Gastrocnemius medialis (tissue), 4 donors: ENCODE results near the gene IKBIP. TPM values are rescaled to one million over a fixed set of nuclear protein-coding genes. Genes with fewer than 3 reads are reported as not detected.

Experiments used
- ATAC-seq, 2 donors: fragments of 150-250 bp; one replicate each; pipeline ENCODE4 v1.9.1; 2016
- DNase-seq, 2 donors: peaks; one replicate each; pipeline ENCODE4 v3.0.0-alpha.2; 2019
- H3K27ac ChIP-seq, 4 donors: fragments of 200-600 bp; sonication (generic); 1 replicate in 1 of 4; 2 replicates in 3 of 4; pipeline ENCODE4 v1.5.1; 2016 to 2018; ENCODE audit warnings: mild to moderate bottlenecking in 2 of 4, moderate library complexity in 1 of 4
- H3K27me3 ChIP-seq, 3 donors: fragments of 200-600 bp; sonication (generic) in 2 of 3; 1 replicate in 1 of 3; 2 replicates in 2 of 3; pipeline versions ENCODE4 v1.5.1 to v1.6.0; 2016 to 2019; ENCODE audit warnings: mild to moderate bottlenecking in 1 of 3, moderate library complexity in 1 of 3
- H3K36me3 ChIP-seq, 2 donors: fragments of 200-600 bp; sonication (generic) in 1 of 2; one replicate each; pipeline ENCODE4 v1.5.1; 2017 to 2018
- H3K4me1 ChIP-seq, 2 donors: fragments of 200-600 bp; sonication (generic) in 1 of 2; one replicate each; pipeline ENCODE4 v1.5.1; 2016 to 2017; ENCODE audit warnings: mild to moderate bottlenecking in 2 of 2
- H3K4me3 ChIP-seq, 4 donors: fragments of 200-600 bp; sonication (generic) in 3 of 4; 1 replicate in 1 of 4; 2 replicates in 3 of 4; pipeline ENCODE4 v1.5.1; 2016 to 2019; ENCODE audit warnings: mild to moderate bottlenecking in 2 of 4
- H3K9me3 ChIP-seq, 3 donors: fragments of 200-600 bp; sonication (generic) in 2 of 3; 1 replicate in 1 of 3; 2 replicates in 2 of 3; pipeline ENCODE4 v1.5.1; 2016 to 2019
- POLR2A ChIP-seq, 2 donors: fragments of 450-650 bp; IDR thresholded peaks; one replicate each; pipeline ENCODE4 v1.6.1; 2017; ENCODE audit warnings: antibody characterized with exemption in 2 of 2, mild to moderate bottlenecking in 2 of 2, moderate library complexity in 2 of 2
- in situ Hi-C, 4 donors: fragments of 200-750 bp; cut with MboI; loops; one replicate each; pipeline versions ENCODE4 v1.15.0 to v1.8.0; 2017; ENCODE audit warnings: low sequenced_read_pairs in 4 of 4
- intact Hi-C: fragments of 100-400 bp; cut with DNase I; formaldehyde crosslinking; loops from one replicate; pipeline ENCODE4 v1.15.1; 2023; ENCODE audit warnings: low total_unique reads
- total RNA-seq, 4 donors: library from RNA; depleted of rRNA; stranded (reverse); fragments of >200 nt; gene quantifications; one replicate each; pipeline versions ENCODE4 v1.1.0 to v1.2.3, GENCODE V29; 2016
- TF ChIP-seq, protein P1 (sequence below), 5 experiments: fragments of 450-650 bp in 3 of 5; fragments of 200-600 bp in 2 of 5; sonication (generic) in 2 of 5; IDR thresholded peaks in 4 of 5; conservative IDR thresholded peaks in 1 of 5; 1 replicate in 4 of 5; 2 replicates in 1 of 5; pipeline ENCODE4 v1.5.1; 2016 to 2019; ENCODE audit warnings: antibody characterized with exemption in 5 of 5, mild to moderate bottlenecking in 3 of 5, moderate library complexity in 3 of 5

IKBIP gene
- total RNA-seq, 4 donors from 2014 or later: 0.78 to 3.7 (median 2.9) TPM

DNA sequence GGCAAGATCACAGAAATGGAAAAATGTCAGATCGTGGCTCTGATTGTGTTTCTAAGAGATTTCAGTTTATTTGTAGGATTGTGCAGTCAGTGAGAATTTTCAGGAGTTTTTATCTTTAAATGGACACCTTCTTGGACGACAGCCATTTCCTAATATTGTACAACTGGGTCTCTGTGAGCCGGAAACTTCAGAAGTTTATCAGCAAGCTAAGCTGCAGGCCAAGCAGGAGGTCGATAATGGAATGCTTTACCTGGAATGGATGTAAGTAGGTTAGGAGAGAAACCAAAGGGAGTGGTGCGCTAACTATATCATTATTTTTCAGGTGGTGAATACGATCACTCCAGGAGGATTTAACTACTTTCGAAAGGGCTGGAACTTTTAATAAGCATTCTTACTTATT lies 26.9 kb upstream of the IKBIP start:
- TF ChIP-seq, protein P1, sequence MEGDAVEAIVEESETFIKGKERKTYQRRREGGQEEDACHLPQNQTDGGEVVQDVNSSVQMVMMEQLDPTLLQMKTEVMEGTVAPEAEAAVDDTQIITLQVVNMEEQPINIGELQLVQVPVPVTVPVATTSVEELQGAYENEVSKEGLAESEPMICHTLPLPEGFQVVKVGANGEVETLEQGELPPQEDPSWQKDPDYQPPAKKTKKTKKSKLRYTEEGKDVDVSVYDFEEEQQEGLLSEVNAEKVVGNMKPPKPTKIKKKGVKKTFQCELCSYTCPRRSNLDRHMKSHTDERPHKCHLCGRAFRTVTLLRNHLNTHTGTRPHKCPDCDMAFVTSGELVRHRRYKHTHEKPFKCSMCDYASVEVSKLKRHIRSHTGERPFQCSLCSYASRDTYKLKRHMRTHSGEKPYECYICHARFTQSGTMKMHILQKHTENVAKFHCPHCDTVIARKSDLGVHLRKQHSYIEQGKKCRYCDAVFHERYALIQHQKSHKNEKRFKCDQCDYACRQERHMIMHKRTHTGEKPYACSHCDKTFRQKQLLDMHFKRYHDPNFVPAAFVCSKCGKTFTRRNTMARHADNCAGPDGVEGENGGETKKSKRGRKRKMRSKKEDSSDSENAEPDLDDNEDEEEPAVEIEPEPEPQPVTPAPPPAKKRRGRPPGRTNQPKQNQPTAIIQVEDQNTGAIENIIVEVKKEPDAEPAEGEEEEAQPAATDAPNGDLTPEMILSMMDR (IDR thresholded peaks at IDR 0.05 in 4 of 5, conservative IDR thresholded peaks at IDR 0.05 in 1 of 5): no peak
- TF ChIP-seq POLR2A (IDR thresholded peaks at IDR 0.05): no peak
- H3K27me3 ChIP-seq: no peaks in the 10 kb centered on the region
- in situ Hi-C loops (loop anchor here in 1 of 4 donors (25.0 kb wide), 1 partner anchor 109 kb away; no protein-coding TSS in a partner anchor), intact Hi-C loops (no loop called here)
- no peak overlapping the region for H3K4me3 ChIP-seq
- no peak for DNase-seq
- no peaks in the 10 kb centered on the region for H3K4me1 ChIP-seq
- ATAC-seq: no peak
- H3K9me3 ChIP-seq: no peaks in the 10 kb centered on the region
- no peak overlapping the region for H3K27ac ChIP-seq
- H3K36me3 ChIP-seq: peaks cover 0 to 26% of the 10 kb centered on the region in 2 donors

DNA sequence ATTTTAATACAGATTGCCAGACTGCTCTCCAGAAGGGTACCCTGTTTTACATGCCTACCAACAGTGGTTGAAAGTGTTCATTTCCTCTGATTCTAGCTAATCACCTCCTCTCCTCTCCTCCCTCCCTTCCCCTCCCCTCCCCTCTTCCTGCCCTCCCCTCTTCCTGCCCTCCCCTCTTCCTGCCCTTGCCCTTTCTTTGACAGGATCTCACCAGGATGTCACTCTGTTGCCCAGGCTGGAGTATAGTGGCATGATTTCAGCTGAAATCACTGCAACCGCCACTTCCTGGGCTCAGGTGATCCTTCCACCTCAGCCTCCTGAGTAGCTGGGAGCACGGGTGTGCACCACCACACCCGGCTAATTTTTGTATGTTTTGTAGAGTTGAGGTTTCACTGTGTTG lies 25.2 kb upstream of the IKBIP start:
- Histone ChIP-seq H3K36me3 (peaks cover 0 to 43% of the 10 kb centered on the region in 2 donors), H3K9me3 (no peaks in the 10 kb centered on the region), H3K27me3 (no peaks in the 10 kb centered on the region), H3K4me1 (no peaks in the 10 kb centered on the region), H3K4me3 (no peak overlapping the region), H3K27ac (no peak overlapping the region)
- in situ Hi-C loops (loop anchor here in 1 of 4 donors (25.0 kb wide), 1 partner anchor 107 kb away; no protein-coding TSS in a partner anchor), intact Hi-C loops (no loop called here)
- DNase-seq (no peak), ATAC-seq (no peak)
- TF ChIP-seq, protein P1 (IDR thresholded peaks at IDR 0.05 in 4 of 5, conservative IDR thresholded peaks at IDR 0.05 in 1 of 5): no peak
- TF ChIP-seq POLR2A (IDR thresholded peaks at IDR 0.05): no peak

DNA sequence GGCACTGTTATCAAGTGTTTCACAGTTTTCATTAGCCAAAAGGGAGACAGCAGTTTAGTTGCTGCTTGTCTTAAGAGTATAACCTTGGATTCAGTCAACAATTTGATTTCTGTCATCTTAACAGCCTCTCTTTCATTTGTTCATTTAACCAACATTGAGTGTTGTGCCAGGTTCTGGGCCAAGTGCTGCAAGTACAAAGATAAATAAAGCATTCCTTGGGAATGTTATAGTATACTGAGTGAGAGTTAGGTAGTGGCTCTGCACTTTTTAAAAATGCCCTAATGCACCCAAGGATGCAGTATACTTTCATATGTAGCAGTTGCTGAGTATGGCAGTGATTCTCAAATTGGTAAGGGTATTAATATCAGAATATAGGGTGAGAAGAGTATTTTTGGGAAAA lies 15.9 kb upstream of the IKBIP start:
- ATAC-seq (no peak), DNase-seq (no peak)
- H3K4me1 ChIP-seq: no peaks in the 10 kb centered on the region
- TF ChIP-seq, protein P1 (IDR thresholded peaks at IDR 0.05 in 4 of 5, conservative IDR thresholded peaks at IDR 0.05 in 1 of 5): no peak
- TF ChIP-seq POLR2A (IDR thresholded peaks at IDR 0.05): no peak
- H3K27ac ChIP-seq: no peak overlapping the region
- H3K4me3 ChIP-seq: no peak overlapping the region
- H3K27me3 ChIP-seq: no peaks in the 10 kb centered on the region
- peaks cover 0 to 60% of the 10 kb centered on the region in 2 donors for H3K36me3 ChIP-seq
- no peaks in the 10 kb centered on the region for H3K9me3 ChIP-seq
- intact Hi-C loops: no loop called here
- in situ Hi-C loops: loop anchor here in 2 of 4 donors (5.0 to 25.0 kb wide), 2 partner anchors 93 to 98 kb away; no protein-coding TSS in a partner anchor

DNA sequence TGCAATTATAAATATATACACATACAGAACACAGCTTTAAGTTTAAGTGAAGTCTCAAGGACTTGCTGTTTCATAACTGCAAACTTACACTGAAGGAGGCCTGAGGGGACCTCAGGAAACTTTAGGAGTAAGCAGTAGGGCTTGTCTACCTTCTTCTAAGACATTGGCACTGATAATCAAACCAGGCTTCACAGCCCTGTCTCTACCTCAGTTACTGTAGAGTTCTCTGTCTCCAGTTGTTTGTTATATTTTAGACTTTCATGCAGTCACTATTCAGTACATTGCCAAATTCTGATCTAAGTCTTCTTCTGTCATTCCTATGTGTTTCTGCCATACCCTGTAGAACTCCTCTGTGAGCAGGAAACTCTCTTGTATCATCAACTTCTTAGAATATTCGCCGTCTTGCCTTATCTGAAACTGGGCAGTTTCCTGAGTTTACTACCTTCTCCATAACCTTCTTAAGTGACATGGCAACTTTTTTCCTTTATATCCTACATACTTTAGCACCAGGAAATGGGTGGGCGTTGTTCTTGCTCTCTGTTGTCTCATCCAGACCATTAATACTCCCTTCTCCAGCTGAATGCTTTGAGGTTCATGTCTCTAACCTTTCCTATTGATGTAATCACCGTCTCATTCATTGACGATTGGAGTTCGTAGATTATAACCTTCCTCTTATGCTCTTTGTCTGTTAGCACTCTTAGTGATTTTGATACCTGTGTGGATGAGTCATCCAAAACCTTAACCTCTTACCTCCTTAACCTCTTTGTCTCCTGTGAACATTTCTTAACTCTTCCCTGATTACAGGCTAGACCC lies 11.9 kb upstream of the IKBIP start:
- ATAC-seq: no peak
- Histone ChIP-seq H3K27me3 (no peaks in the 10 kb centered on the region), H3K36me3 (peaks cover 0 to 32% of the 10 kb centered on the region in 2 donors), H3K4me3 (no peak overlapping the region), H3K4me1 (no peaks in the 10 kb centered on the region), H3K9me3 (no peaks in the 10 kb centered on the region), H3K27ac (no peak overlapping the region)
- in situ Hi-C loops: loop anchor here in 2 of 4 donors (5.0 to 25.0 kb wide), 2 partner anchors 89 to 94 kb away; no protein-coding TSS in a partner anchor
- intact Hi-C loops: no loop called here
- no peak for DNase-seq
- TF ChIP-seq, protein P1 (IDR thresholded peaks at IDR 0.05 in 4 of 5, conservative IDR thresholded peaks at IDR 0.05 in 1 of 5): no peak
- no peak for TF ChIP-seq POLR2A (IDR thresholded peaks at IDR 0.05)
